A549 treated with ZK216348 at 1 μM for 4 hours (cell line): Measurements from ENCODE around the gene SH2D7. TPM values are rescaled to one million over a fixed set of nuclear protein-coding genes. Genes with fewer than 3 reads are reported as not detected.

ENCODE experiments used
- total RNA-seq: library from RNA; stranded (reverse); fragments of 200-300 nt; extraction: Qiagen RNA extraction; gene quantifications from 5 replicates; pipeline ENCODE4 v1.2.3, GENCODE V29; 2022; ENCODE audit warnings: low read depth

Gene SH2D7
- total RNA-seq = not detected in 5 replicates

DNA sequence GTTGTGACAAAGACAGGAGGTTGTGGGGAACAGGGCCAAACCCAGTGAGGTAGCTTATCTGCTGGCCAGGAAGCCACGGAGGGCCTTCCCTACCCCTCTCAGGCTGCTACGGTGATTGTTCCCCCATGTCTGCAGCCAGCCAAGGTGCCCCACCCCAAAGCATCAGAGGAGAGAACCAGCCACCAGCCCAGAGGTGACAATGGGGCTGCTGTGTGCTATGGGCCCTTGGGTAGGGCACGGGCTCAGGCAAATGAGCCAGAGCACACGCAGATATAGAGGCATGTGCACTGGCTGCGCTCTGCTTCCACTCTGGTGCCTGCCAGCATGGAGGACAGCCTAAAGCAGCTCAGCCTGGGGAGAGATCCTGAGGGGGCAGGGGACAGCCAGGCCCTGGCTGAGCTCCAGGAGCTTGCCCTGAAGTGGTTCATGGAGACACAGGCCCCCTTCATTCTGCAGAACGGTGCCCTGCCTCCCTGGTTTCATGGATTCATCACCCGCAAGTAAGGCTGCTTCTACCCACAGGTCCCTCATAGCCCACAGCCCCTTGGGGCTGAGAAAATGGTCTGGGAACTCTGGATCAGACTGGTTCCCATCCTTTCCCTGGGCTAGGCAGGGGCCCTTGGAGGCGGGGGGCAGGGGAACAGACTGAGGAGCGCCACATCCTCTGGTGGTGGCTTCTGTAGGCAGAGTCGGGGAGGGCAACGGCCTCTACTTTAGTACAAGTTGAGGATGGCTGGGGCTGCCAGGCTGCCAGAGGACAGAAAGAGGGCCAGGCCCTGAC lies at the start of gene SH2D7:
Gene SH2D7, plus strand, starts transcription at position 301 of the 781 bp plus-strand sequence. Its CDS starts 24 bp downstream, at position 325.

GRCh38 chr15:78077053-78077870 lies 15.1 kb upstream of the SH2D7 start, which contains the start of gene TBC1D2B:
TSS of gene TBC1D2B (minus strand) at chr15:78077711. CDS start at chr15:78077652, 59 bp downstream.

DNA sequence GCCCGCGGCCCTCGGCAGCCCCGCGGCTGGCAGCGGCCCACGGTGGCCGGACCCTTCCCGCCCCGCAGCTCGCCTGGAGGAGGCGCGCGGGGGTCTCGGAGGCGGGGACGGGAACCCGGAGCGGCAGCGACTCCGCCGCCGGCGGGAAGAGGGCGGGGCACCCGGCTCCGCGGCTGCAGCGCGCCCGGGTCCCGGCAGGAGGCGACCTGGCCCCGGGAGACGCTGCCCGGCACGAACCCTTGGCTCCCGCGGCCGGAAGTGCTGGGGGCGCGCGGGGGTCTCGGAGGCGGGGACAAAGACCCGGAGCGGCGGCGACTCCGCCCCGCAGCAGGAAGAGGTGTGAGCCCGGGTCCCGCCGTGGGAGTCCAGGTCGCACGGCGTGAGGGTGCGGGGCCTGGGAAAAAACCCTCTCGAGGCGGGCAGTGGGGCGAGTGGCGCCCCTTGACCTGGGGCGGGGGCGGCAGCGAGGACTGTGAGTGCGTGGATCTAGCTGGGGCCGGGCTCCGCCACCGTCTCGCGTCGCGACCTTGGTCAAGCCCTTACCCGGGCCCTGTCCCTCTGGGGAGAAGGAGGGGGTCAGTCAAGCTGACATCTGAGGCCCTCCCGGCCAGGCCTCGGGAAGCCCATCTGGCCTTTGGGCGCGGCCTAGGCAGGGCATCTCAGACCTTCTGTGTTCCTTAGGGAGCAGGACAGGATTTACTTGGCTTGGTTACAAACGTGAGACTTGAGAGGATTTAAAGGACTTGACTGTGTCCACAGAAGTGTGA lies 39.1 kb downstream of the SH2D7 start, which contains the start of gene CIB2:
Gene CIB2, minus strand, starts transcription at position 151 of the 767 bp plus-strand sequence. CDS start 230 bp downstream, outside the sequence.

DNA sequence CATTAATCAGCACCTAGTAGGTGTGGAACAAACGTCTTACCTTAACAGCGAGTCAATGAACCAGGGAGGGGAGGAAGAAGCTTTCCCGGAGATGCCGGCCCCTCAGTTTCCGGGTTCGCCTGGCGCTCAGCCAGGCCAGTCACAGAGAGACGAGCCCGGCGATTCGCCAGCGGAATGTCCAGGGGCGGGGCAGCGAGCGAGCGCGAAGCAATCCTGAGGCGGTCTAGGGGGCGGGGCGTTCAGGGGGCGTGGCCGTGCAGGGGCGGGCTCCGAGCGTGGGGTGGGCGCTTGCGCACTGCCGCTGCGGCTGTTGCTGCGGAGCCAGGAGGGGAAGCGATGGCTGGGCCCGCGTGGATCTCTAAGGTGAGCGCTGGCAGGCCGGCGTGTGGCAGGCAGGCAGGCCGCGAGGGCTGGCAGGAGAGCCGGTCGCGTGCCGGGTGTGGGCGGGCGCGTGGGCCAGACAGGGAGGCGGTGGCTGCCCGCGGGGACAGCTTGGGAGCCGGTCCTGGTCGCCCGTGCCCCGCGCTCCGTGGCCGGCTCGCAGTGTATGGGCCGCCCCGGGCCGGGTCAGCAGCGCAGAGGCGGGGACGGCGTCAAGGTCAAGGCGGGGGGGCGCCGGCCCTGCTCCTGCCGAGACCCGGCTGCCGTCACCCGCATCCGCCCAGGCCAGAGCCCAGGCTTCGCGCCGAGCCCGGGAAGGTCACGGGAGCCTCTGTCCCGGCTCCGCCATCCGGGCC lies 56.9 kb downstream of the SH2D7 start, which contains the start of gene IDH3A:
Gene IDH3A, plus strand, starts transcription at position 295 of the 737 bp plus-strand sequence. Its CDS starts 42 bp downstream, at position 337.

Other genes with a start within 250 kb of the SH2D7 start
- 11.0 to 18.2 TPM (median 15.5 TPM) in 5 replicates for gene TBC1D2B, start 14.8 kb upstream of the SH2D7 start, total RNA-seq
- 21.1 to 31.7 TPM (median 27.4 TPM) in 5 replicates for gene CIB2, start 38.9 kb downstream of the SH2D7 start, total RNA-seq
- gene IDH3A, start 56.8 kb downstream of the SH2D7 start, total RNA-seq = 66.4 to 91.4 TPM (median 75.1 TPM) in 5 replicates
- 0.09 to 0.51 TPM (median 0.39 TPM) in 5 replicates for gene ACSBG1, start 142.0 kb downstream of the SH2D7 start, total RNA-seq
- gene DNAJA4, start 172.0 kb downstream of the SH2D7 start, total RNA-seq = 0.05 TPM in 1 of 5 replicates, not detected in the others
- gene SKIC8, start 207.0 kb downstream of the SH2D7 start, total RNA-seq = 81.3 to 120 TPM (median 89.8 TPM) in 5 replicates
- gene CRABP1, start 247.8 kb downstream of the SH2D7 start, total RNA-seq = 1.0 to 2.1 TPM (median 1.3 TPM) in 5 replicates